Esophagus muscularis mucosa (tissue), 4 donors: ENCODE data around the gene SOWAHA. TPM values are rescaled to one million over a fixed set of nuclear protein-coding genes. Genes with fewer than 3 reads are reported as not detected.

ENCODE experiments used
- DNase-seq: peaks from one replicate; pipeline ENCODE4 v3.0.0-alpha.2; 2017; ENCODE audit errors: extremely low spot score
- H3K27ac ChIP-seq, 4 donors: fragments of 200-600 bp; sonication (generic); replicated peaks in 1 of 4; 1 replicate in 3 of 4; 2 replicates in 1 of 4; pipeline ENCODE4 v1.5.1; 2016 to 2019; ENCODE audit warnings: mild to moderate bottlenecking in 1 of 4
- H3K27me3 ChIP-seq, 4 donors: fragments of 200-600 bp; sonication (generic); one replicate each; pipeline versions ENCODE4 v1.5.1 to v1.6.0; 2016 to 2019
- H3K36me3 ChIP-seq, 4 donors: fragments of 200-600 bp; sonication (generic); one replicate each; pipeline ENCODE4 v1.5.1; 2016 to 2019
- H3K4me1 ChIP-seq, 4 donors: fragments of 200-600 bp; sonication (generic); one replicate each; pipeline ENCODE4 v1.5.1; 2016 to 2019
- H3K4me3 ChIP-seq, 4 donors: fragments of 200-600 bp; sonication (generic); 1 replicate in 2 of 4; 2 replicates in 2 of 4; pipeline ENCODE4 v1.5.1; 2016 to 2019; ENCODE audit warnings: mild to moderate bottlenecking in 4 of 4, moderate library complexity in 1 of 4
- H3K9me3 ChIP-seq, 4 donors: fragments of 200-600 bp; sonication (generic); 1 replicate in 3 of 4; 2 replicates in 1 of 4; pipeline ENCODE4 v1.5.1; 2016 to 2019
- CTCF ChIP-seq, 3 experiments: fragments of 200-600 bp in 2 of 3; fragments of 450-650 bp in 1 of 3; sonication (generic) in 2 of 3; IDR thresholded peaks; one replicate each; pipeline ENCODE4 v1.5.1; 2017 to 2019; ENCODE audit warnings: antibody characterized with exemption in 3 of 3, mild to moderate bottlenecking in 2 of 3, moderate library complexity in 1 of 3
- EP300 ChIP-seq: sonication (generic); formaldehyde crosslinking; IDR thresholded peaks from one replicate; pipeline ENCODE4 v1.6.1; 2017; ENCODE audit warnings: antibody characterized with exemption
- POLR2A ChIP-seq: fragments of 450-650 bp; IDR thresholded peaks from one replicate; pipeline ENCODE4 v1.6.1; 2017; ENCODE audit warnings: antibody characterized with exemption, moderate library complexity, mild to moderate bottlenecking, low read depth
- POLR2AphosphoS5 ChIP-seq, 2 donors: sonication (generic); formaldehyde crosslinking; IDR thresholded peaks; one replicate each; pipeline ENCODE4 v1.6.1; 2017; ENCODE audit warnings: antibody characterized with exemption in 2 of 2
- WGBS: methylation state at CpG from one replicate; pipeline ENCODE4 v1.1.5; 2018; 5-methylcytosine and 5-hydroxymethylcytosine counted together
- intact Hi-C: fragments of 100-400 bp; cut with DNase I; formaldehyde crosslinking; loops from one replicate; pipeline ENCODE4 v1.15.1; 2023
- total RNA-seq, 4 donors: library from RNA; depleted of rRNA; stranded (reverse); fragments of >200 nt; gene quantifications; one replicate each; pipeline versions ENCODE4 v1.1.0 to v1.2.1, GENCODE V29; 2016

SOWAHA gene
- total RNA-seq, 4 donors from 2014 or later, result 0.06 to 0.83 (median 0.15) TPM

- no peak for TF ChIP-seq POLR2A
- TF ChIP-seq POLR2AphosphoS5 (IDR thresholded peaks at IDR 0.05), result no peak
- TF ChIP-seq EP300, result no peak
- TF ChIP-seq CTCF (IDR thresholded peaks at IDR 0.05), result no peak
- peaks cover 36 to 44% (median 43%) of the 10 kb centered on the region in 4 donors for H3K36me3 ChIP-seq
- no peak overlapping the region for H3K4me3 ChIP-seq
- peaks cover 40 to 46% (median 42%) of the 10 kb centered on the region in 4 donors for H3K4me1 ChIP-seq
- no peak overlapping the region for H3K27ac ChIP-seq
- H3K9me3 ChIP-seq, result no peaks in the 10 kb centered on the region
- no peak for DNase-seq
- intact Hi-C loops, result no loop called here
- no peaks in the 10 kb centered on the region for H3K27me3 ChIP-seq
- WGBS, result 92% methylated on average over 7 of the region's 14 CpGs
Measured at GRCh38 chr5:132766020-132766805, 46.9 kb upstream of the SOWAHA start.

GRCh38 chr5:132766806-132767055 lies 46.4 kb upstream of the SOWAHA start:
- Histone ChIP-seq H3K4me1 (peaks cover 45 to 51% (median 47%) of the 10 kb centered on the region in 4 donors), H3K27me3 (no peaks in the 10 kb centered on the region), H3K27ac (no peak overlapping the region), H3K9me3 (no peaks in the 10 kb centered on the region), H3K4me3 (no peak overlapping the region), H3K36me3 (peaks cover 31 to 39% (median 37%) of the 10 kb centered on the region in 4 donors)
- TF ChIP-seq POLR2A (no peak), POLR2AphosphoS5 (IDR thresholded peaks at IDR 0.05) (no peak), EP300 (no peak), CTCF (IDR thresholded peaks at IDR 0.05) (no peak)
- WGBS, result 100% methylated on average over 1 of the region's 1 CpG
- DNase-seq, result no peak
- intact Hi-C loops, result no loop called here

GRCh38 chr5:132767150-132767549 lies 46.0 kb upstream of the SOWAHA start:
- Histone ChIP-seq H3K4me3 (no peak overlapping the region), H3K4me1 (peaks cover 49 to 55% (median 51%) of the 10 kb centered on the region in 4 donors), H3K9me3 (no peaks in the 10 kb centered on the region), H3K36me3 (peaks cover 27 to 35% (median 33%) of the 10 kb centered on the region in 4 donors), H3K27ac (peak overlapping the region in 1 of 4 donors; percentile 26), H3K27me3 (no peaks in the 10 kb centered on the region)
- intact Hi-C loops, result no loop called here
- 67% methylated on average over 2 of the region's 2 CpGs for WGBS
- TF ChIP-seq CTCF (IDR thresholded peaks at IDR 0.05), result no peak
- no peak for TF ChIP-seq POLR2AphosphoS5 (IDR thresholded peaks at IDR 0.05)
- TF ChIP-seq POLR2A, result no peak
- no peak for TF ChIP-seq EP300
- no peak for DNase-seq

GRCh38 chr5:132768485-132768868 lies 44.6 kb upstream of the SOWAHA start:
- TF ChIP-seq POLR2AphosphoS5 (IDR thresholded peaks at IDR 0.05) (no peak), EP300 (no peak), POLR2A (no peak), CTCF (IDR thresholded peaks at IDR 0.05) (no peak)
- no peak overlapping the region for H3K27ac ChIP-seq
- intact Hi-C loops, result no loop called here
- H3K9me3 ChIP-seq, result no peaks in the 10 kb centered on the region
- WGBS, result 97% methylated on average over 3 of the region's 3 CpGs
- H3K36me3 ChIP-seq, result peaks cover 14 to 21% (median 20%) of the 10 kb centered on the region in 4 donors
- H3K27me3 ChIP-seq, result no peaks in the 10 kb centered on the region
- H3K4me1 ChIP-seq, result peaks cover 62 to 68% (median 64%) of the 10 kb centered on the region in 4 donors
- no peak for DNase-seq
- no peak overlapping the region for H3K4me3 ChIP-seq
